Thyroid gland (tissue), 4 donors: ENCODE data around the gene L3MBTL2. TPM values are rescaled to one million over a fixed set of nuclear protein-coding genes. Genes with fewer than 3 reads are reported as not detected.

Source experiments
- DNase-seq, 2 donors: peaks; one replicate each; pipeline ENCODE4 v3.0.0-alpha.2; 2019
- H3K27ac ChIP-seq, 3 donors: fragments of 200-600 bp; sonication (generic); 1 replicate in 2 of 3; 2 replicates in 1 of 3; pipeline ENCODE4 v1.5.1; 2016 to 2019; ENCODE audit warnings: mild to moderate bottlenecking in 1 of 3, moderate library complexity in 1 of 3
- H3K27me3 ChIP-seq: fragments of 200-600 bp; sonication (generic); one replicate; pipeline ENCODE4 v1.5.1; 2019
- H3K36me3 ChIP-seq, 2 donors: fragments of 200-600 bp; sonication (generic); one replicate each; pipeline ENCODE4 v1.5.1; 2016 to 2019
- H3K4me1 ChIP-seq, 2 donors: fragments of 200-600 bp; sonication (generic); one replicate each; pipeline ENCODE4 v1.5.1; 2017 to 2019
- H3K4me3 ChIP-seq, 3 donors: fragments of 200-600 bp; sonication (generic); replicated peaks in 1 of 3; 1 replicate in 2 of 3; 2 replicates in 1 of 3; pipeline ENCODE4 v1.5.1; 2016; ENCODE audit warnings: mild to moderate bottlenecking in 1 of 3
- H3K9me3 ChIP-seq: fragments of 200-600 bp; sonication (generic); one replicate; pipeline ENCODE4 v1.5.1; 2017
- POLR2A ChIP-seq, 2 donors: fragments of 450-650 bp; IDR thresholded peaks; one replicate each; pipeline ENCODE4 v1.6.1; 2017; ENCODE audit warnings: antibody characterized with exemption in 2 of 2, mild to moderate bottlenecking in 2 of 2, moderate library complexity in 1 of 2
- WGBS, 2 donors: methylation state at CpG; one replicate each; pipeline ENCODE4 v1.1.5; 2017; 5-methylcytosine and 5-hydroxymethylcytosine counted together
- intact Hi-C: fragments of 100-400 bp; cut with DNase I; formaldehyde crosslinking; loops from one replicate; pipeline ENCODE4 v1.15.1; 2023
- microRNA-seq: library from miRNA; unstranded; fragments of <30 nt; microRNA quantifications from one replicate; pipeline ENCODE4, GENCODE V29; 2016
- small RNA-seq: library from RNA; depleted of rRNA; stranded (forward); fragments of <200 nt; gene quantifications from one replicate; pipeline ENCODE3, GENCODE V24; 2016
- total RNA-seq, 4 donors: library from RNA; depleted of rRNA; stranded (reverse); fragments of >200 nt; gene quantifications; one replicate each; pipeline ENCODE4 v1.2.3, GENCODE V29; 2016
- TF ChIP-seq, protein P1 (sequence below), 6 experiments: fragments of 200-600 bp in 3 of 6; fragments of 450-650 bp in 3 of 6; sonication (generic) in 3 of 6; IDR thresholded peaks; one replicate each; pipeline ENCODE4 v1.5.1; 2016 to 2019; ENCODE audit warnings: antibody characterized with exemption in 6 of 6, mild to moderate bottlenecking in 2 of 6, inconsistent platforms in 1 of 6, moderate library complexity in 1 of 6

Gene L3MBTL2
- total RNA-seq, 4 donors from 2014 or later, result 17.2 to 29.2 (median 20.7) TPM

DNA sequence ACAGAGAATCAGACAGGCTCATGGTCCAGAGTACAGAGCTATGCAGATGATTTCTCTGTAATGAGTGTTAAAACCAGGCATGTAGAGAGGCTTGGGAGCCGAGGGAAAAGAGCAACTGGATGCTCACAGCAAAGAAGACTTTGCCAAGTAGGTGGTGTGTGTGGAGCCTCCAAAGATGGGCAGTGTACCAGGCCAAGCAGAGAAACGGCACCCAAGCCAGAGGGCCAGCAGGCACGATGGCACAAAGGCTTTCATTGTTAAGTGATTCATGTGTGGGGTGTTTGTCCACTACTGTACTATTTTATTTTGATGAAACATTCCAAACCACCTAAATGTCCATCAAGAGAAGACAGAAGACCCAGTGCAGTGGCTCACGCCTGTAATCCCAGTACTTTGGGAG lies 69.7 kb downstream of the L3MBTL2 start:
- no peaks in the 10 kb centered on the region for H3K4me1 ChIP-seq
- H3K4me3 ChIP-seq, result no peak overlapping the region
- intact Hi-C loops, result no loop called here
- WGBS, 2 donors, result 92 to 98% methylated on average over 4 of the region's 4 CpGs
- peaks cover 33 to 52% of the 10 kb centered on the region in 2 donors for H3K36me3 ChIP-seq
- no peaks in the 10 kb centered on the region for H3K27me3 ChIP-seq
- DNase-seq, result no peak
- no peak overlapping the region for H3K27ac ChIP-seq
- H3K9me3 ChIP-seq, result no peaks in the 10 kb centered on the region
- TF ChIP-seq, protein P1, sequence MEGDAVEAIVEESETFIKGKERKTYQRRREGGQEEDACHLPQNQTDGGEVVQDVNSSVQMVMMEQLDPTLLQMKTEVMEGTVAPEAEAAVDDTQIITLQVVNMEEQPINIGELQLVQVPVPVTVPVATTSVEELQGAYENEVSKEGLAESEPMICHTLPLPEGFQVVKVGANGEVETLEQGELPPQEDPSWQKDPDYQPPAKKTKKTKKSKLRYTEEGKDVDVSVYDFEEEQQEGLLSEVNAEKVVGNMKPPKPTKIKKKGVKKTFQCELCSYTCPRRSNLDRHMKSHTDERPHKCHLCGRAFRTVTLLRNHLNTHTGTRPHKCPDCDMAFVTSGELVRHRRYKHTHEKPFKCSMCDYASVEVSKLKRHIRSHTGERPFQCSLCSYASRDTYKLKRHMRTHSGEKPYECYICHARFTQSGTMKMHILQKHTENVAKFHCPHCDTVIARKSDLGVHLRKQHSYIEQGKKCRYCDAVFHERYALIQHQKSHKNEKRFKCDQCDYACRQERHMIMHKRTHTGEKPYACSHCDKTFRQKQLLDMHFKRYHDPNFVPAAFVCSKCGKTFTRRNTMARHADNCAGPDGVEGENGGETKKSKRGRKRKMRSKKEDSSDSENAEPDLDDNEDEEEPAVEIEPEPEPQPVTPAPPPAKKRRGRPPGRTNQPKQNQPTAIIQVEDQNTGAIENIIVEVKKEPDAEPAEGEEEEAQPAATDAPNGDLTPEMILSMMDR (IDR thresholded peaks at IDR 0.05), result no peak
- TF ChIP-seq POLR2A (IDR thresholded peaks at IDR 0.05), result no peak

DNA sequence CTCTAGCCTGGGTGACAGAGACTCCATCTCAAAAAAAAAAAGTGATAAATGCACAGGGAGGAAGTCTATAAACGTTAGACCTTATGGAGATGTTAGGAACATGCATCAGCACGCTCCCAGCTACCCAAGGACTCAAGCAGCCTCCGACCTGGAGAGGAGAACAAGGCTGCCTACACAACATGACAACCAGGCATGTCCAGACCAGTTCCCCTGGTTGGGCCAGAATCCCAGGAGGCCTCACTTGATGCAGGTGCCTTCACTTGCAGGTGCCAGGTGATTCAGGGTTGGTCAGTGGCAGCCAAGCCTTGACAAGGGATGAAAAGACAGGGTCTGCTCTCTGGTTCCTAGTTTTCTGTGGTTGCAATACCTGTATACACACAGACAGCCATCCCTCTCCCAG lies 75.0 kb downstream of the L3MBTL2 start:
- Histone ChIP-seq H3K4me3 (no peak overlapping the region), H3K27ac (no peak overlapping the region), H3K36me3 (peaks cover 9 to 33% of the 10 kb centered on the region in 2 donors), H3K4me1 (peaks cover 5 to 6% of the 10 kb centered on the region in 2 donors), H3K9me3 (no peaks in the 10 kb centered on the region), H3K27me3 (no peaks in the 10 kb centered on the region)
- no peak for DNase-seq
- TF ChIP-seq POLR2A (IDR thresholded peaks at IDR 0.05), result no peak
- TF ChIP-seq, protein P1 (IDR thresholded peaks at IDR 0.05), result no peak
- WGBS, 2 donors, result 83 to 92% methylated on average over 3 of the region's 3 CpGs
- intact Hi-C loops, result loop anchor here (10.0 kb wide), 1 partner anchor 235 kb away; no protein-coding TSS in a partner anchor

DNA sequence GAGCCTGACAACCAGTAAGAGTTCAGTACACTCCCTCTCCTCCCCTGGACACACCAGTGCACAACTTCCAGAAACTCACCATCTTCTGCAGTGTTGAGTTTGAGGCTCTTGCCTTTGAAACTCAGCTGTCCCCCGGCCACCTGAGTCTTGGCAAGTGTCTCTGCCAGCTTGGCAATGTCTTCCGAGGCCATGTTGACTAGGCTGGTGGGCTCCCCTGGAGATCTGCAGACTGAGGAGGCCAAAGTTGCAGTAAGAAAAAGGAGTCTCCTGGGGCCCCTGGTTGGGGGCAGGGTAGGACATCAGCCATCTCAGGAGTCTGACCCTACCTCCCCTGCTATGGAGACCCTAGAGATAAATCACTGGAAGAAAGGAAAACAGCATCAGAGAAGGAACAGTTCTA lies 75.7 kb downstream of the L3MBTL2 start:
- intact Hi-C loops, result loop anchor here (10.0 kb wide), 1 partner anchor 234 kb away; no protein-coding TSS in a partner anchor
- Histone ChIP-seq H3K36me3 (peaks cover 9 to 32% of the 10 kb centered on the region in 2 donors), H3K4me1 (peaks cover 10 to 11% of the 10 kb centered on the region in 2 donors), H3K27me3 (no peaks in the 10 kb centered on the region), H3K27ac (no peak overlapping the region), H3K9me3 (no peaks in the 10 kb centered on the region), H3K4me3 (no peak overlapping the region)
- TF ChIP-seq, protein P1 (IDR thresholded peaks at IDR 0.05), result no peak
- no peak for TF ChIP-seq POLR2A (IDR thresholded peaks at IDR 0.05)
- WGBS, 2 donors, result 71 to 94% methylated on average over 1 to 2 of the region's 2 CpGs
- no peak for DNase-seq

Small RNA genes within 50 kb of the gene (microRNA-seq; reads per million reads assigned to microRNA genes)
- gene MIR6889, result not detected

Small RNA genes within 50 kb of the gene (small RNA-seq; reads per million reads assigned to genes)
- not detected for gene MIR6889
- gene RNU6-375P, result not detected

Other genes starting within 250 kb of the L3MBTL2 start
- 100 to 1,000 TPM in 2 of 4 donors, 10 to 100 TPM in 2; 72.9 to 163 (median 120) TPM for gene EP300, start 112.7 kb upstream of the L3MBTL2 start, total RNA-seq
- gene CHADL, start 35.6 kb downstream of the L3MBTL2 start, total RNA-seq, result 1 to 10 TPM; 4.6 to 7.5 (median 6.2) TPM
- gene RANGAP1, start 80.9 kb downstream of the L3MBTL2 start, total RNA-seq, result 10 to 100 TPM; 35.5 to 42.7 (median 38.8) TPM
- 100 to 1,000 TPM in 1 of 4 donors, 10 to 100 TPM in 3; 77.7 to 100 (median 88.7) TPM for gene ZC3H7B, start 96.2 kb downstream of the L3MBTL2 start, total RNA-seq
- gene TEF, start 176.6 kb downstream of the L3MBTL2 start, total RNA-seq, result 10 to 100 TPM; 15.9 to 41.1 (median 22.9) TPM
- 100 to 1,000 TPM in 3 of 4 donors, 10 to 100 TPM in 1; 66.5 to 130 (median 115) TPM for gene TOB2, start 241.5 kb downstream of the L3MBTL2 start, total RNA-seq